Choroid plexus epithelial cell (primary cell): ENCODE measurements around the gene NCKAP1.

Experiments used
- DNase-seq: peaks from one replicate; pipeline ENCODE4 v3.0.0-alpha.2; 2010; ENCODE audit warnings: low read depth
- H3K4me3 ChIP-seq: 2 replicates; pipeline ENCODE4 v1.5.1; 2011; ENCODE audit warnings: low read depth, mild to moderate bottlenecking, control low read depth, low read length, moderate library complexity
- CTCF ChIP-seq: conservative IDR thresholded peaks from 2 replicates; pipeline ENCODE4 v1.5.1; 2011; ENCODE audit warnings: low read depth, mild to moderate bottlenecking, control low read depth, inconsistent platforms, low read length, moderate library complexity

NCKAP1 gene

GRCh38 chr2:182937870-182938269, 100.4 kb downstream of the NCKAP1 start:
- no peak overlapping the region for H3K4me3 ChIP-seq
- TF ChIP-seq CTCF: no peak
- no peak for DNase-seq

- no peak overlapping the region for H3K4me3 ChIP-seq
- TF ChIP-seq CTCF: no peak
- no peak for DNase-seq
Observed at GRCh38 chr2:182933629-182934028, 104.6 kb downstream of the NCKAP1 start.

- DNase-seq: no peak
- no peak for TF ChIP-seq CTCF
- no peak overlapping the region for H3K4me3 ChIP-seq
Observed at GRCh38 chr2:182929972-182930371, 108.3 kb downstream of the NCKAP1 start.

GRCh38 chr2:182924306-182924705, 114.0 kb downstream of the NCKAP1 start:
- no peak for TF ChIP-seq CTCF
- H3K4me3 ChIP-seq: no peak overlapping the region
- peak; percentile 61 for DNase-seq

- no peak for TF ChIP-seq CTCF
- DNase-seq: no peak
- no peak overlapping the region for H3K4me3 ChIP-seq
Observed at GRCh38 chr2:182921234-182921633, 117.0 kb downstream of the NCKAP1 start.

- no peak overlapping the region for H3K4me3 ChIP-seq
- DNase-seq: no peak
- no peak for TF ChIP-seq CTCF
Observed at GRCh38 chr2:182920631-182921056, 117.6 kb downstream of the NCKAP1 start.

- TF ChIP-seq CTCF: no peak
- no peak overlapping the region for H3K4me3 ChIP-seq
- DNase-seq: no peak
Observed at GRCh38 chr2:182920089-182920488, 118.2 kb downstream of the NCKAP1 start.
